CD4-positive, alpha-beta memory T cell (primary cell): ENCODE measurements around the gene PPFIA1. TPM values are rescaled to one million over a fixed set of nuclear protein-coding genes. Genes with fewer than 3 reads are reported as not detected.

Experiments used
- CTCF ChIA-PET: fragments of 350-600 bp; sonication (Branson Sonifier 250); formaldehyde crosslinking; loops from one replicate; lab custom pipeline; 2021; ENCODE audit warnings: inconsistent platforms; ENCODE audit not compliant: partially characterized antibody; lab: Charles Lee
- POLR2A ChIA-PET: fragments of 350-600 bp; sonication (Branson Sonifier 250); formaldehyde crosslinking; loops from one replicate; lab custom pipeline; 2021; ENCODE audit not compliant: partially characterized antibody; lab: Charles Lee
- DNase-seq, 5 donors: peaks; one replicate each; pipeline versions ENCODE4 v3.0.0 to v3.0.0-alpha.2; 2020 to 2022; ENCODE audit warnings: mixed read lengths in 1 of 5
- H3K27ac ChIP-seq: one replicate; pipeline ENCODE4 v1.7.0; 2013; ENCODE audit warnings: low read depth, low read length
- H3K27me3 ChIP-seq: 2 replicates; pipeline ENCODE4 v1.7.0; 2013; ENCODE audit warnings: mild to moderate bottlenecking, low read length, moderate library complexity; ENCODE audit not compliant: insufficient read depth
- H3K36me3 ChIP-seq: 2 replicates; pipeline ENCODE4 v1.7.0; 2013; ENCODE audit warnings: mild to moderate bottlenecking, low read length, moderate library complexity; ENCODE audit not compliant: insufficient read depth
- H3K4me1 ChIP-seq: 2 replicates; pipeline ENCODE4 v1.7.0; 2013; ENCODE audit warnings: mild to moderate bottlenecking, low read length, moderate library complexity; ENCODE audit not compliant: insufficient read depth
- H3K4me3 ChIP-seq, 2 donors: one replicate each; pipeline ENCODE4 v1.7.0; 2013; ENCODE audit warnings: low read length in 2 of 2, mild to moderate bottlenecking in 1 of 2
- H3K9me3 ChIP-seq, 2 donors: one replicate each; pipeline ENCODE4 v1.7.0; 2013; ENCODE audit warnings: low read length in 2 of 2, control low read depth in 1 of 2; ENCODE audit not compliant: control insufficient read depth in 1 of 2
- H3K27ac Mint-ChIP-seq, 7 donors: one replicate each; pipeline ENCODE4 v1.8.0; 2020 to 2021; ENCODE audit warnings: mixed read lengths in 7 of 7, mild to moderate bottlenecking in 6 of 7, inconsistent platforms in 3 of 7, moderate library complexity in 3 of 7
- H3K27me3 Mint-ChIP-seq, 2 donors: one replicate each; pipeline ENCODE4 v1.8.0; 2020 to 2021; ENCODE audit warnings: mixed read lengths in 2 of 2
- H3K36me3 Mint-ChIP-seq, 2 donors: one replicate each; pipeline ENCODE4 v1.8.0; 2020 to 2021; ENCODE audit warnings: mixed read lengths in 2 of 2, inconsistent platforms in 1 of 2, mild to moderate bottlenecking in 1 of 2
- H3K4me1 Mint-ChIP-seq, 4 donors: one replicate each; pipeline ENCODE4 v1.8.0; 2020 to 2021; ENCODE audit warnings: mixed read lengths in 4 of 4, mild to moderate bottlenecking in 1 of 4
- H3K4me3 Mint-ChIP-seq, 8 donors: one replicate each; pipeline ENCODE4 v1.8.0; 2020 to 2021; ENCODE audit warnings: mixed read lengths in 8 of 8, mild to moderate bottlenecking in 7 of 8, moderate library complexity in 6 of 8, inconsistent platforms in 3 of 8
- H3K9me3 Mint-ChIP-seq, 8 donors: one replicate each; pipeline ENCODE4 v1.8.0; 2020 to 2021; ENCODE audit warnings: mixed read lengths in 8 of 8, mild to moderate bottlenecking in 5 of 8, inconsistent platforms in 3 of 8, moderate library complexity in 1 of 8
- intact Hi-C: fragments of 100-400 bp; cut with micrococcal nuclease; formaldehyde crosslinking; loops from one replicate; pipeline ENCODE4 v1.15.1; 2023
- polyA plus RNA-seq, 2 donors: library from polyadenylated mRNA; unstranded; fragments of 300-500 nt; fragmentation: Illumina TruSeq; gene quantifications; one replicate each; pipeline ENCODE4 v1.2.3, GENCODE V29; 2021
- total RNA-seq, 2 experiments: library from RNA; stranded (reverse); gene quantifications; one replicate each; pipeline ENCODE4 v1.2.3, GENCODE V29; 2021

Gene PPFIA1
- total and polyA plus RNA-seq, 4 experiments from 2014 or later = 4.3 to 54.8 (median 35.8) TPM

DNA sequence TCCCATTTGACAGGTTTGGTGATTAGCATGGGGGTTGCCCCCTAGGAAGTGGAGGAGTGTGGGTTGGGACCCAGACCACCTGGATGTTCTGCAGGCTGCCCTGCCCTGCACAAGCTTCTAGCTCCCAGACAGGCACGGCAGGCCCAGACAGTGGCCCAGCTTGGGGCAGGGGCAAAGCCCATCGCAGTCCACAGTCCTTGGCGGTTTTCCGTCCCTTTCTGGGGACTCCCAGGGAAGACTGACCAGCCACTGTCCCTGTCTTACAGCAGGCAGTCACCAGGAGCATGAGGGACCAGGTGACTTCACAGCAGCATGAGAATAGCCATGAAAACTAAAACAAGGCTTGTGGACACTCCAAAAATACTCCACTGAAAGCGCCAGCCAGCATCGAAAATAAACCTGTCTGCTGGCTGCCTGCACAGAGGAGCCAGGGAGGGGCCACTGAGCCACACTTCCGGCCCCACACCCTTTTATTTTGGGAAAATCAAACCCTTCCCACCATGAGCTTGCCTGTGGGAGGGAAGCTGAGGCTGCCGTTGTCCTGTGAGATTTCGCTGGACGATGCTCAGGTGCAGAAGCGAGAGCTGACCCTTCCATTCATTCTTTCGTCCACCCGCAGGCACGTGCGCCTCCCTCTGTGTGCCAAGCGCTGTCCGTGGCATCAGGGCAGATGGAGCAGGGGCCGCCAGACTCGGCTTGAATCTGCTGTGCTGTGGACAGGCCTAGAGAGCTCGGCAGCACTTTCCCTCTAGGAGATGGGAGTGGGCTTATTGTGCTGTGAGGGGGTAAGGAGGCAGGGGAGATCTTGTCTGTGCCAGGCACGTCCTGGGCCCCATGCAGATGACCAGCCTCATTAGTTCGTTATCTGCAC lies 39.4 kb upstream of the PPFIA1 start:
- ChIA-PET CTCF (no interaction called here), POLR2A (no interaction called here)
- Mint-ChIP-seq H3K27me3 (peaks cover 0 to 1% of the 10 kb centered on the region in 2 donors), H3K4me3 (no peak overlapping the region), H3K27ac (peak overlapping the region in 1 of 7 donors; percentile 37), H3K36me3 (no peaks in the 10 kb centered on the region), H3K9me3 (no peaks in the 10 kb centered on the region), H3K4me1 (no peaks in the 10 kb centered on the region)
- Histone ChIP-seq H3K27ac (no peak overlapping the region), H3K9me3 (no peaks in the 10 kb centered on the region), H3K27me3 (no peaks in the 10 kb centered on the region), H3K4me1 (no peaks in the 10 kb centered on the region), H3K36me3 (no peaks in the 10 kb centered on the region), H3K4me3 (no peak overlapping the region)
- DNase-seq = no peak
- intact Hi-C loops = no loop called here

DNA sequence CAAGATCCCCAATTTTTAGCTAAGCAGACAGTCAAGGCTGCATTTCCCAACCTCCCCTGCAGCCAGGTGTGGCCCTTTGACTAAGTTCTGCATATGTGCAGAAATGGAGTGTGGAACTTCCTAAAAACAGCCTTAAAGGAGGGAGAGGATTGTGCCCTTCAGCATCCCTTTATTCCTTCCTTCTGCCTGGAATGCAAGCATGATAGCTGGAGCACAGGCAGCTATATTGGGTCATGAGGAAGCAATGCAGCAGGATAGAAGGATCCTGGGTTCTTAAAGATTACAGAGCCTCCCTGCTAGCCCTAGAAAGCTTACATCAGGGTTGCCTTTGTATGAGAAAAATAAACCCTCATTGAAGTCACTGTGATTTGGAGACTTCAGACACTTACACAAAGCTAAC lies 37.5 kb upstream of the PPFIA1 start:
- Mint-ChIP-seq H3K27me3 (peaks cover 2% of the 10 kb centered on the region in 2 donors), H3K36me3 (no peaks in the 10 kb centered on the region), H3K4me3 (no peak overlapping the region), H3K9me3 (no peaks in the 10 kb centered on the region), H3K27ac (no peak overlapping the region), H3K4me1 (no peaks in the 10 kb centered on the region)
- no peak overlapping the region for H3K27ac ChIP-seq
- ChIA-PET CTCF (no interaction called here), POLR2A (no interaction called here)
- no peak for DNase-seq
- H3K9me3 ChIP-seq = no peaks in the 10 kb centered on the region
- no peaks in the 10 kb centered on the region for H3K27me3 ChIP-seq
- intact Hi-C loops = no loop called here
- no peaks in the 10 kb centered on the region for H3K4me1 ChIP-seq
- H3K36me3 ChIP-seq = no peaks in the 10 kb centered on the region
- no peak overlapping the region for H3K4me3 ChIP-seq

GRCh38 chr11:70233511-70233934 lies 37.0 kb upstream of the PPFIA1 start:
- no peaks in the 10 kb centered on the region for H3K4me1 Mint-ChIP-seq
- H3K4me3 ChIP-seq = no peak overlapping the region
- no peaks in the 10 kb centered on the region for H3K27me3 ChIP-seq
- no peak for DNase-seq
- no peak overlapping the region for H3K27ac ChIP-seq
- ChIA-PET CTCF (no interaction called here), POLR2A (no interaction called here)
- no peak overlapping the region for H3K4me3 Mint-ChIP-seq
- no peaks in the 10 kb centered on the region for H3K36me3 Mint-ChIP-seq
- intact Hi-C loops = no loop called here
- no peak overlapping the region for H3K27ac Mint-ChIP-seq
- H3K9me3 Mint-ChIP-seq = no peaks in the 10 kb centered on the region
- no peaks in the 10 kb centered on the region for H3K36me3 ChIP-seq
- no peaks in the 10 kb centered on the region for H3K9me3 ChIP-seq
- no peaks in the 10 kb centered on the region for H3K4me1 ChIP-seq
- H3K27me3 Mint-ChIP-seq = peaks cover 2% of the 10 kb centered on the region in 2 donors

- H3K27me3 Mint-ChIP-seq = peaks cover 2% of the 10 kb centered on the region in 2 donors
- Histone ChIP-seq H3K27me3 (no peaks in the 10 kb centered on the region), H3K36me3 (no peaks in the 10 kb centered on the region), H3K4me3 (no peak overlapping the region), H3K27ac (no peak overlapping the region), H3K9me3 (no peaks in the 10 kb centered on the region), H3K4me1 (no peaks in the 10 kb centered on the region)
- POLR2A ChIA-PET = no interaction called here
- DNase-seq = no peak
- no peaks in the 10 kb centered on the region for H3K9me3 Mint-ChIP-seq
- intact Hi-C loops = no loop called here
- no peaks in the 10 kb centered on the region for H3K4me1 Mint-ChIP-seq
- H3K4me3 Mint-ChIP-seq = no peak overlapping the region
- CTCF ChIA-PET = no interaction called here
- H3K27ac Mint-ChIP-seq = no peak overlapping the region
- H3K36me3 Mint-ChIP-seq = no peaks in the 10 kb centered on the region
Measured at GRCh38 chr11:70233962-70234361, 36.5 kb upstream of the PPFIA1 start.

- intact Hi-C loops = no loop called here
- Mint-ChIP-seq H3K36me3 (no peaks in the 10 kb centered on the region), H3K4me1 (no peaks in the 10 kb centered on the region), H3K9me3 (no peaks in the 10 kb centered on the region), H3K4me3 (no peak overlapping the region), H3K27ac (no peak overlapping the region), H3K27me3 (peaks cover 7 to 13% of the 10 kb centered on the region in 2 donors)
- Histone ChIP-seq H3K4me1 (no peaks in the 10 kb centered on the region), H3K36me3 (no peaks in the 10 kb centered on the region), H3K9me3 (no peaks in the 10 kb centered on the region), H3K27me3 (no peaks in the 10 kb centered on the region), H3K27ac (no peak overlapping the region), H3K4me3 (no peak overlapping the region)
- ChIA-PET CTCF (no interaction called here), POLR2A (no interaction called here)
- DNase-seq = no peak
Measured at GRCh38 chr11:70240337-70240736, 30.2 kb upstream of the PPFIA1 start.

DNA sequence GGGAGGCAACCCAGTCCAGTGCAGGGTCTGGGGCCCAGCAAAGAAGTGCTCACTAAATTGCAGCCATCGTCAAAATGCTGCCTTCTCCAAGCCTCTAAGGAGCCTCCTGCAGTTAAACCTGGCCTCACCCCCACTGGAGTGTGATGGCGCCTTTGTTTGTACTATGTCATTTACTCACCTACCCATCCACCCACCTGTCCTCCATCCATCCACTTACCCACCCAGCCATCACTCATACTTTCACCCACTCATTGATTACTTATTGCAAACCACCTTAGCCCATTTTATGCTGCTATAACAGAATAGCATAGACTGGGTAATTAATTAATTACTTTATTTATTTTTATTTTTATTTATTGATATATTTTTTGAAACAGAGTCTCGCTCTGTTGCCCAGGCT lies 28.8 kb upstream of the PPFIA1 start:
- intact Hi-C loops = no loop called here
- Histone ChIP-seq H3K4me1 (no peaks in the 10 kb centered on the region), H3K27me3 (no peaks in the 10 kb centered on the region), H3K36me3 (no peaks in the 10 kb centered on the region), H3K9me3 (no peaks in the 10 kb centered on the region), H3K4me3 (no peak overlapping the region), H3K27ac (no peak overlapping the region)
- no peak for DNase-seq
- Mint-ChIP-seq H3K27me3 (peaks cover 7 to 15% of the 10 kb centered on the region in 2 donors), H3K36me3 (no peaks in the 10 kb centered on the region), H3K4me3 (no peak overlapping the region), H3K27ac (no peak overlapping the region), H3K4me1 (no peaks in the 10 kb centered on the region), H3K9me3 (no peaks in the 10 kb centered on the region)
- CTCF ChIA-PET = no interaction called here
- POLR2A ChIA-PET = no interaction called here

- H3K4me1 ChIP-seq = no peaks in the 10 kb centered on the region
- H3K27ac Mint-ChIP-seq = peak overlapping the region in 1 of 7 donors; percentile 52
- DNase-seq = no peak
- no peaks in the 10 kb centered on the region for H3K4me1 Mint-ChIP-seq
- no peak overlapping the region for H3K4me3 ChIP-seq
- intact Hi-C loops = no loop called here
- H3K36me3 ChIP-seq = no peaks in the 10 kb centered on the region
- H3K36me3 Mint-ChIP-seq = no peaks in the 10 kb centered on the region
- CTCF ChIA-PET = no interaction called here
- no peak overlapping the region for H3K27ac ChIP-seq
- peaks cover 0 to 2% (median 0%) of the 10 kb centered on the region in 8 donors for H3K9me3 Mint-ChIP-seq
- H3K9me3 ChIP-seq = no peaks in the 10 kb centered on the region
- POLR2A ChIA-PET = no interaction called here
- no peak overlapping the region for H3K4me3 Mint-ChIP-seq
- H3K27me3 Mint-ChIP-seq = peaks cover 7 to 14% of the 10 kb centered on the region in 2 donors
- H3K27me3 ChIP-seq = no peaks in the 10 kb centered on the region
Measured at GRCh38 chr11:70242885-70243284, 27.6 kb upstream of the PPFIA1 start.
